BE2C (cell line): ENCODE results near the gene MYH11.

Experiments
- DNase-seq: peaks from one replicate; pipeline ENCODE4 v3.0.0-alpha.2; 2020
- H3K27me3 ChIP-seq: fragments of 250-450 bp; sonication (Bioruptor Pico); 2 replicates; pipeline ENCODE4 v1.5.1; 2020; ENCODE audit warnings: mild to moderate bottlenecking
- H3K36me3 ChIP-seq: fragments of 250-450 bp; sonication (Bioruptor Pico); 2 replicates; pipeline ENCODE4 v1.5.1; 2020; ENCODE audit warnings: mild to moderate bottlenecking
- H3K4me1 ChIP-seq: fragments of 250-450 bp; sonication (Bioruptor Pico); 2 replicates; pipeline ENCODE4 v1.5.1; 2020
- H3K4me3 ChIP-seq: 2 replicates; pipeline ENCODE4 v1.5.1; 2011; ENCODE audit warnings: low read depth, low read length
- H3K9me3 ChIP-seq: fragments of 250-450 bp; sonication (Bioruptor Pico); 2 replicates; pipeline ENCODE4 v1.5.1; 2020
- TF ChIP-seq, protein P1 (sequence below): IDR thresholded peaks from 2 replicates; pipeline ENCODE4 v1.5.1; 2012; ENCODE audit warnings: mild to moderate bottlenecking, low read depth, low read length

The MYH11 gene

DNA sequence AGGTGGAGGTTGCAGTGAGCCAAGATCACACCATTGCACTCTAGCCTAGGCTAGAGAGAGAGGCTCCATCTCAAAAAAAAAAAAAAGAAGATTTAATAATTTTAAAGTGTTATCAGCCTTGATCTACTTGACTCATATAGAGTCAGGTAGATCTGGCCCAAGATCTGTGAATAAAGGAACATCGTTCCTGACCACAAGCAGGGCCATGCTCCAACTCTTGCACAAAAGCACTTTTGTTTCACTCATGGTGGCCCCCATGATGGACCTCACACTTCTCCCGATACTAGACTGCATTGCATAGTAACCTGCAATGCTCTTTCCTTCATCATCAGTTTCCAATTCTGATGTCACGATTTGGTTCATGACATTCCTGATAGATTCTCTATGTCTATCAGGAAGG is 5.2 kb upstream of the MYH11 start:
- DNase-seq: no peak
- Histone ChIP-seq H3K4me1 (no peaks in the 10 kb centered on the region), H3K4me3 (no peak overlapping the region), H3K9me3 (no peaks in the 10 kb centered on the region), H3K27me3 (peaks cover 15% of the 10 kb centered on the region), H3K36me3 (peaks cover 8% of the 10 kb centered on the region)
- TF ChIP-seq, protein P1, sequence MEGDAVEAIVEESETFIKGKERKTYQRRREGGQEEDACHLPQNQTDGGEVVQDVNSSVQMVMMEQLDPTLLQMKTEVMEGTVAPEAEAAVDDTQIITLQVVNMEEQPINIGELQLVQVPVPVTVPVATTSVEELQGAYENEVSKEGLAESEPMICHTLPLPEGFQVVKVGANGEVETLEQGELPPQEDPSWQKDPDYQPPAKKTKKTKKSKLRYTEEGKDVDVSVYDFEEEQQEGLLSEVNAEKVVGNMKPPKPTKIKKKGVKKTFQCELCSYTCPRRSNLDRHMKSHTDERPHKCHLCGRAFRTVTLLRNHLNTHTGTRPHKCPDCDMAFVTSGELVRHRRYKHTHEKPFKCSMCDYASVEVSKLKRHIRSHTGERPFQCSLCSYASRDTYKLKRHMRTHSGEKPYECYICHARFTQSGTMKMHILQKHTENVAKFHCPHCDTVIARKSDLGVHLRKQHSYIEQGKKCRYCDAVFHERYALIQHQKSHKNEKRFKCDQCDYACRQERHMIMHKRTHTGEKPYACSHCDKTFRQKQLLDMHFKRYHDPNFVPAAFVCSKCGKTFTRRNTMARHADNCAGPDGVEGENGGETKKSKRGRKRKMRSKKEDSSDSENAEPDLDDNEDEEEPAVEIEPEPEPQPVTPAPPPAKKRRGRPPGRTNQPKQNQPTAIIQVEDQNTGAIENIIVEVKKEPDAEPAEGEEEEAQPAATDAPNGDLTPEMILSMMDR: no peak

DNA sequence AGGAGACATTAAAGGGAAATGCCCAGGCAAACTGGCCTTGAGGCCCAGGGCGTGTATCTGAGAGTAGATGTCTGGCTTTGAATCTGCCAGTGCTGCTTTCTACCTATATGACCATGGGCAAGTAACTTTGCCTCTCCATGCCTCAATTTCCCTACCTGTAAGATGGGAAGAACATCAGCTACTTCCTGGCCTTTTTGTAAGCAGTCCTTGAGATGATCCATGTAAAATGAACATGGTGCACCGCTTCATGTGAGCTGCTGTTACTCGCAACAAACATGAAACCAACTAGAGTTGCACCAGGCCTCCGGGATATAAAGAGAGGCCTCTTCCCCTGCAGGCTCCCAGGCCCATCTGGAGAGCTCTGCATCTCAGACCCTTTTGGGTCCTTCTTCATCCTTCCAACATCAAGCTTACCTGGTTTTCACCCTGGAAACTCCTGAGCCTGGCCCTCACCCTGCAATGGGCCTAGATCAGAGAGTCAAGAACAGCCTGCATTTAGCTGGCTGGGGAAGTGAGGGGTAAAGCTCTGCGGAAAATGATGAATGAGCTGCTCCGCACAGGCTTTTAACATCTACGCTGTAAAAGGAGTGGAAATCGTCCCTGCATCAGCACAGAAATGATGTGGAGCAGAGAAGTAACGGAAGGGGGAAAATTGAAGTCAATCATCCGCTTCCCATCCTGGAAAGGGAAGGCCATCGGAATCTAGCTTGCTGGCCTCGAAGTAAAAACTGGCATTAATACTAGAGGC is 2.3 kb upstream of the MYH11 start:
- H3K4me3 ChIP-seq: no peak overlapping the region
- TF ChIP-seq, protein P1: no peak
- H3K4me1 ChIP-seq: no peaks in the 10 kb centered on the region

DNA sequence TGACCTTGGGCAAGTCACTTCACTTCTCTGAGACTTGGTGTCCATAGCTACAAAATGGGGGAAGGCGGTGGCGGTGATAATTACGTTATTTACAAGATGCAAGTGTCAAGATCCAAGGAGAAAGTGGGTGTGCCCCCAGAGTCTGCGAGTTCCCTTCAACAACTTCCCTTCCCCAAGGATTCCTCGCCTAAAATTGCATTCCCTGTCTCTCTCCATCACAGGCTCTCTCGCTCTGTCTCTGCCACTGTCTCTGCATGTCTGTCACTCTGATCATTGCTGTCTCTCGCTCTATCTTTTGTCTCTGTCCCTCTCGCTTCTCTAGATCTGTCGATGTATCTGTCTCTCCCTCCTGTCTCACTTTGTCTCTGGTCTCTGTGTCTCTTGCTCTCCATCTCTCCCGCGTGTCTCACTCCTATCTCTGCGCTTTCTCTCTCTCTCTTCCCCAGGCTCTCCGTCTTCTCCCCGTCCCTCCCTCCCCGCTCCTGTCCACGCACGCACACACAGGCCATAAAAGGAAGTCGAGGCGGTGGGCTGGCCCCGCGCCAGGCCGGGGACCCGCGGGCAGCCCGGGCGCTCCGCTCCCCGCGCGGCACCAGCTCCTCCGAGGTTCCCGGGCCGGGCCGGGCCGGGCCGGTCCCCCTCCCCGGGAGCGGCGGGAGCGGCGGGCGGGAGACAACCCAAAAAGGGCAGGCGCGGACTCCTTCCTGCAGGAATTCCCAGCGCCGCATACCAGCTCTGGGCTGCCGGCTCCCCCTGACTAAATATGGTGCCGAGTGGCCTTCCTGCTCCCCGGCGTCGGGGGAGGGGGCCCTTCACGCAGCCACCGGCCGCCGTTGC is 1.1 kb upstream of the MYH11 start:
- DNase-seq: peak; percentile 26
- TF ChIP-seq, protein P1: no peak
- no peaks in the 10 kb centered on the region for H3K4me1 ChIP-seq
- no peaks in the 10 kb centered on the region for H3K9me3 ChIP-seq
- no peaks in the 10 kb centered on the region for H3K36me3 ChIP-seq
- peak overlapping the region; percentile 43 for H3K4me3 ChIP-seq
- H3K27me3 ChIP-seq: peaks cover 53% of the 10 kb centered on the region

More for the DNA sequence above, 2.3 kb upstream of the MYH11 start:
- Histone ChIP-seq H3K9me3 (no peaks in the 10 kb centered on the region), H3K27me3 (peaks cover 44% of the 10 kb centered on the region), H3K36me3 (no peaks in the 10 kb centered on the region)
- no peak for DNase-seq

DNA sequence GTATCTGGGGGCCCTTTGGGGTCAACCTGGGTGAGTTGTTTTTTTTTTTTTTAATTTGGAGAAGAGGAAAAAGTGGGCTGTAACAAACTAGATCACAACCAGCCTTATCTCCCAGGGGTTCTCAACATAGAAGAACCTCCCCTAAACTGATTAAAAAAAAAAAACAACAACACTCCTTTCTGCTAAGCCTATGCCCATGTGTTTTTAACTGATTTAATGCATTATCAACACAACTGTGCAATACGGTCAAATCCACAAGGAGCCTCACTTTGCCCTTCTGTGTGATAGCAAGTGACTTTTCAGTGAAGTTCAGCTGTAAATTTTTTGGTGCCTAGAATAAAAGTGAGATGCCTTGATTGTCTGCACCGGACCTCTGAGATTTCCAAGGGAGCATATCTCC is 646 bp downstream of the MYH11 start:
- Histone ChIP-seq H3K9me3 (no peaks in the 10 kb centered on the region), H3K36me3 (no peaks in the 10 kb centered on the region), H3K27me3 (peaks cover 55% of the 10 kb centered on the region), H3K4me3 (no peak overlapping the region), H3K4me1 (no peaks in the 10 kb centered on the region)
- TF ChIP-seq, protein P1: no peak
- no peak for DNase-seq

DNA sequence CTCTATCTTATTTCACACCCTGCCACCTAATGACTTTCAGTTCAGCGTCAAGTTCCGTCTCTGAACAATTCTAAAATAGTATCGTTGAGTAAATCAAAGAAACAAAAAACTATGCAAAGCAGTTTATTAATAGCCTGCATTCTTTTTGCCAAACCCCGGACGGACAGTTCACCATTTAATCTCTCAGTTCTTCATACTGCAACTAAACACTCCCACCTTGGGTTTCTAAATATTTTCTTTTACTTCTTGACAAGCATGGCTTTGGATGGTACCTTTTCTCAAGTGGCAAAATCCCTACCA is 1.2 kb downstream of the MYH11 start:
- H3K4me3 ChIP-seq: no peak overlapping the region
- peaks cover 55% of the 10 kb centered on the region for H3K27me3 ChIP-seq
- no peak for DNase-seq

More for the DNA sequence above, 1.2 kb downstream of the MYH11 start:
- Histone ChIP-seq H3K4me1 (no peaks in the 10 kb centered on the region), H3K36me3 (no peaks in the 10 kb centered on the region), H3K9me3 (no peaks in the 10 kb centered on the region)
- TF ChIP-seq, protein P1: no peak
